GM23338 (cell line): ENCODE data around the gene LCN10. TPM values are rescaled to one million over a fixed set of nuclear protein-coding genes. Genes with fewer than 3 reads are reported as not detected.

Experiments
- ATAC-seq: fragments of 200-7000 bp; cut with Tn5 transposase; 3 replicates; pipeline ENCODE4 v1.9.1; 2020
- DNase-seq: peaks from one replicate; pipeline ENCODE4 v3.0.0-alpha.2; 2015; ENCODE audit warnings: low spot score
- H2AFZ ChIP-seq: fragments of 200-600 bp; sonication (generic); 2 replicates; pipeline ENCODE4 v1.8.0; 2016; ENCODE audit warnings: antibody characterized with exemption, mild to moderate bottlenecking, moderate library complexity
- H3F3A ChIP-seq: fragments of 200-600 bp; sonication (generic); replicated peaks from 2 replicates; pipeline ENCODE4 v1.8.0; 2017; ENCODE audit warnings: antibody characterized with exemption, mixed run types, low read depth
- H3K27ac ChIP-seq: fragments of 200-600 bp; sonication (generic); 2 replicates; pipeline ENCODE4 v1.6.1; 2016; ENCODE audit warnings: low read depth
- H3K27me3 ChIP-seq: fragments of 200-600 bp; sonication (generic); 2 replicates; pipeline ENCODE4 v1.8.0; 2016; ENCODE audit warnings: mild to moderate bottlenecking, mixed run types, moderate library complexity; ENCODE audit not compliant: insufficient read depth
- H3K36me3 ChIP-seq: fragments of 200-600 bp; sonication (generic); 2 replicates; pipeline ENCODE4 v1.8.0; 2016; ENCODE audit warnings: mild to moderate bottlenecking; ENCODE audit not compliant: insufficient read depth
- H3K4me1 ChIP-seq: fragments of 200-600 bp; sonication (generic); 2 replicates; pipeline ENCODE4 v1.8.0; 2016; ENCODE audit warnings: mild to moderate bottlenecking, moderate library complexity; ENCODE audit not compliant: insufficient read depth
- H3K4me2 ChIP-seq: fragments of 200-600 bp; sonication (generic); 2 replicates; pipeline ENCODE4 v1.7.1; 2017; ENCODE audit warnings: mixed run types
- H3K4me3 ChIP-seq: fragments of 200-600 bp; sonication (generic); 2 replicates; pipeline ENCODE4 v1.6.1; 2016; ENCODE audit warnings: mixed run types
- H3K79me2 ChIP-seq: fragments of 200-600 bp; sonication (generic); replicated peaks from 2 replicates; pipeline ENCODE4 v1.8.0; 2017; ENCODE audit warnings: mild to moderate bottlenecking; ENCODE audit not compliant: insufficient read depth
- H3K9me2 ChIP-seq: fragments of 200-600 bp; sonication (generic); 2 replicates; pipeline ENCODE4 v1.8.0; 2017; ENCODE audit not compliant: insufficient read depth
- H4K20me1 ChIP-seq: fragments of 200-600 bp; sonication (generic); replicated peaks from 2 replicates; pipeline ENCODE4 v1.8.0; 2017; ENCODE audit warnings: mild to moderate bottlenecking; ENCODE audit not compliant: insufficient read depth
- H3K27ac Mint-ChIP-seq: 2 replicates; pipeline ENCODE4 v1.8.0; 2020; ENCODE audit warnings: inconsistent platforms, mild to moderate bottlenecking, moderate library complexity, mixed read lengths
- H3K27me3 Mint-ChIP-seq: 3 replicates; pipeline ENCODE4 v1.8.0; 2022; ENCODE audit warnings: low read depth, mild to moderate bottlenecking, moderate library complexity, mixed read lengths, inconsistent platforms; ENCODE audit not compliant: insufficient read depth, poor library complexity
- H3K36me3 Mint-ChIP-seq: 3 replicates; pipeline ENCODE4 v1.8.0; 2021; ENCODE audit warnings: low read depth, mild to moderate bottlenecking, inconsistent platforms, moderate library complexity, mixed read lengths
- H3K4me1 Mint-ChIP-seq: 3 replicates; pipeline ENCODE4 v1.8.0; 2020; ENCODE audit warnings: mild to moderate bottlenecking, inconsistent platforms, mixed read lengths
- H3K4me3 Mint-ChIP-seq: 3 replicates; pipeline ENCODE4 v1.8.0; 2021; ENCODE audit warnings: moderate library complexity, mild to moderate bottlenecking, inconsistent platforms, mixed read lengths
- H3K9me3 Mint-ChIP-seq: 3 replicates; pipeline ENCODE4 v1.8.0; 2020; ENCODE audit warnings: moderate library complexity, mild to moderate bottlenecking, inconsistent platforms, mixed read lengths
- CREB1 ChIP-seq: fragments of 250-450 bp; sonication (Bioruptor Pico); IDR thresholded peaks from 2 replicates; pipeline ENCODE4 v1.5.0; 2020; ENCODE audit warnings: low read depth, mild to moderate bottlenecking, moderate library complexity
- CTCF ChIP-seq, 2 experiments: fragments of 200-600 bp in 1 of 2; sonication (generic) in 1 of 2; conservative IDR thresholded peaks; 2 replicates each; pipeline versions ENCODE4 v1.5.1 to v1.6.1; 2016 to 2017; ENCODE audit warnings: antibody characterized with exemption in 2 of 2, low read depth in 2 of 2, mild to moderate bottlenecking in 2 of 2, moderate library complexity in 1 of 2
- EZH2 ChIP-seq: fragments of 200-600 bp; sonication (generic); IDR thresholded peaks from one replicate; pipeline ENCODE4 v1.8.0; 2017; ENCODE audit warnings: antibody characterized with exemption, mild to moderate bottlenecking, low read depth; ENCODE audit not compliant: unreplicated experiment
- NANOG ChIP-seq: IDR thresholded peaks from 2 replicates; pipeline ENCODE4 v1.6.1; 2016; ENCODE audit warnings: antibody characterized with exemption, borderline replicate concordance
- POLR2AphosphoS5 ChIP-seq: IDR thresholded peaks from 2 replicates; pipeline ENCODE4 v1.6.1; 2016; ENCODE audit warnings: antibody characterized with exemption, low read depth
- ZNF114 ChIP-seq: fragments of 250-450 bp; sonication (Bioruptor Pico); IDR thresholded peaks from 2 replicates; pipeline ENCODE4 v1.5.0; 2020; ENCODE audit warnings: mild to moderate bottlenecking, moderate library complexity
- ZNF331 ChIP-seq: fragments of 250-450 bp; sonication (Bioruptor Pico); IDR thresholded peaks from 2 replicates; pipeline ENCODE4 v1.5.0; 2020; ENCODE audit warnings: low read depth, mild to moderate bottlenecking, moderate library complexity
- ZNF462 ChIP-seq: fragments of 250-450 bp; sonication (Bioruptor Pico); IDR thresholded peaks from 2 replicates; pipeline ENCODE4 v1.5.0; 2020; ENCODE audit warnings: mild to moderate bottlenecking, moderate library complexity
- polyA plus RNA-seq: library from polyadenylated mRNA; unstranded; fragments of >200 nt; fragmentation: Nextera tagmentation; extraction: Ambion mirVana; gene quantifications from 2 replicates; pipeline ENCODE4 v1.2.1, GENCODE V29; 2016
- total RNA-seq: library from RNA; depleted of rRNA; stranded (reverse); fragments of >200 nt; shearing (Covaris generic); gene quantifications from 2 replicates; pipeline ENCODE4 v1.2.3, GENCODE V29; 2014

The LCN10 gene
- total and polyA plus RNA-seq, 2 experiments from 2014 or later: 0.45 to 0.74 TPM

DNA sequence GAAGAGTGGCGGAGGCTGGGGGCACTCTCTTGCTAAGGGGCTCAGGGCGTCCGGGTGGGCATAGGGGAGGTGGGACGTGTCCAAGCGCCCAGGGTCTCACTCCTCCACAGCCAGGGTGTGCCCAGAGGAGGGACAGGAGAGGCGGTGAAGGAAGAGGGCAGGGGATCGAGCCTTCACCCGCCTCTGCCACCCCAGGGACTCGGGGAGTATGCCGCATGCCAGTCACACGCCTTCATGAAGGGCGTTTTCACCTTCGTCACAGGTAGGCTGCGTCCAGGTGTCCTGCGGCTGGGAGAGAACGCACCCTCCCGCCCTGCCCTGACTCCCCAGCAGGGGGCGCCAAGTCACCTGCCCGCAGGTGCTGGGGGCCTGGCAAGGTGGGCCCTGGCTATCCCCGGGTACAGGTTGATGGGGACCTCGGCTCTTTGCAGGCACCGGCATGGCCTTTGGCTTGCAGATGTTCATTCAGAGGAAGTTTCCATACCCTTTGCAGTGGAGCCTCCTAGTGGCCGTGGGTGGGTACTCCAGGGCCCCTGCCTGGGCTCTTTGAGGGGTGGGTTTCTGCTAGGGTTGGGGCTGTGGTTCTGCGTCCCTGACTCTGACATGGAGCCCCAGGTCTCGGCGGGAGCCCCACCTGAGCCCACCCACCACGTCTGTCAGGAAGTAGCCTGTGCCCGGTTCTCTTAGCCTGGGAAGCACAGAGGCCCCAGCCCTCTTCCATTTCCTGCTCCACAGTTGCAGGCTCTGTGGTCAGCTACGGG is 49.0 kb upstream of the LCN10 start:
- H3K27ac ChIP-seq: 0 out of 2 replicates have a peak overlapping the region, but pooled peaks have one; percentile 26
- peak overlapping the region; percentile 91 for H3K4me3 ChIP-seq
- H3F3A ChIP-seq: 0 out of 2 replicates have a peak, but pooled peaks cover 6% of the 10 kb centered on the region
- TF ChIP-seq ZNF114 (CRISPR knock-in tag): no peak
- TF ChIP-seq CREB1 (CRISPR knock-in tag): peak; percentile 44
- TF ChIP-seq EZH2: no peak
- TF ChIP-seq POLR2AphosphoS5: no peak; the same call in 1 of the 2 replicates
- TF ChIP-seq NANOG: no peak
- TF ChIP-seq CTCF (conservative IDR thresholded peaks at IDR 0.05; ENCODE audit: low read depth in 2 of 2): peak; percentile 88 to 95
- TF ChIP-seq ZNF331: no peak
- no peak for TF ChIP-seq ZNF462 (CRISPR knock-in tag)
- peak overlapping the region; percentile 86; the same call in 1 of the 2 replicates for H2AFZ ChIP-seq
- H3K4me1 ChIP-seq: peaks cover 12% of the 10 kb centered on the region
- ATAC-seq: peak; percentile 70
- peaks cover 14% of the 10 kb centered on the region for H4K20me1 ChIP-seq
- Mint-ChIP-seq H3K27ac (peak overlapping the region; percentile 94), H3K4me1 (peaks cover 26% of the 10 kb centered on the region), H3K9me3 (no peaks in the 10 kb centered on the region), H3K4me3 (peak overlapping the region; percentile 84), H3K27me3 (peaks cover 17% of the 10 kb centered on the region), H3K36me3 (peaks cover 8% of the 10 kb centered on the region; the same call in 2 of the 3 replicates)
- H3K27me3 ChIP-seq: no peaks in the 10 kb centered on the region
- peak; percentile 88 for DNase-seq
- H3K36me3 ChIP-seq: no peaks in the 10 kb centered on the region
- H3K79me2 ChIP-seq: 0 out of 2 replicates have a peak, but pooled peaks cover 4% of the 10 kb centered on the region
- H3K9me2 ChIP-seq: no peaks in the 10 kb centered on the region
- H3K4me2 ChIP-seq: peak overlapping the region; percentile 88
